T follicular helper cell (primary cell): ENCODE measurements around the gene RAB2B.

Experiments
- DNase-seq: peaks from one replicate; pipeline ENCODE4 v3.0.0-alpha.2; 2020; ENCODE audit warnings: low read depth
- total RNA-seq, 2 experiments: gene quantifications; one replicate each; lab custom pipeline; 2026; lab: John Stamatoyannopoulos, UW

The RAB2B gene
- total RNA-seq, result 29.0 to 29.9 reads per million in 2 experiments

- DNase-seq, result peak; percentile 93
Observed at GRCh38 chr14:21476925-21477681, at the start of gene RAB2B, which contains the start of gene TOX4. TSS of gene RAB2B (minus strand) at chr14:21476959. CDS start at chr14:21476872, 87 bp downstream. TSS of gene TOX4 (plus strand) at chr14:21477195. CDS start at chr14:21477279, 84 bp downstream.

GRCh38 chr14:21525962-21526671, 49.4 kb upstream of the RAB2B start, which contains the start of gene SALL2:
TSS of gene SALL2 (minus strand) at chr14:21526346. CDS start at chr14:21526127, 219 bp downstream.
- peak; percentile 55 for DNase-seq

- DNase-seq, result no peak
Observed at GRCh38 chr14:21525571-21525961, 48.8 kb upstream of the RAB2B start.

GRCh38 chr14:21524575-21525490, 48.1 kb upstream of the RAB2B start:
- no peak for DNase-seq

GRCh38 chr14:21523203-21523602, 46.4 kb upstream of the RAB2B start:
- no peak for DNase-seq

GRCh38 chr14:21521501-21521900, 44.7 kb upstream of the RAB2B start:
- DNase-seq, result no peak

GRCh38 chr14:21520767-21521166, 44.0 kb upstream of the RAB2B start:
- no peak for DNase-seq

GRCh38 chr14:21518725-21519124, 42.0 kb upstream of the RAB2B start:
- no peak for DNase-seq

GRCh38 chr14:21514341-21514740, 37.6 kb upstream of the RAB2B start:
- DNase-seq, result no peak

- DNase-seq, result peak; percentile 91
Observed at GRCh38 chr14:21510735-21511657, 34.2 kb upstream of the RAB2B start, which contains the start of gene METTL3. TSS of gene METTL3 (minus strand) at chr14:21511340. CDS start at chr14:21511223, 117 bp downstream.

GRCh38 chr14:21509432-21510143, 32.8 kb upstream of the RAB2B start:
- no peak for DNase-seq

- no peak for DNase-seq
Observed at GRCh38 chr14:21506557-21506956, 29.8 kb upstream of the RAB2B start.

GRCh38 chr14:21505012-21505553, 28.3 kb upstream of the RAB2B start:
- DNase-seq, result no peak

GRCh38 chr14:21503376-21503775, 26.6 kb upstream of the RAB2B start:
- DNase-seq, result no peak

- no peak for DNase-seq
Observed at GRCh38 chr14:21501568-21501967, 24.8 kb upstream of the RAB2B start.

GRCh38 chr14:21498540-21499526, 22.1 kb upstream of the RAB2B start:
- no peak for DNase-seq

GRCh38 chr14:21496453-21496852, 19.7 kb upstream of the RAB2B start:
- DNase-seq, result no peak
